GM23338 (cell line): Measurements from ENCODE around the gene TMEM150C. TPM values are rescaled to one million over a fixed set of nuclear protein-coding genes. Genes with fewer than 3 reads are reported as not detected.

Experiments
- ATAC-seq: fragments of 200-7000 bp; cut with Tn5 transposase; 3 replicates; pipeline ENCODE4 v1.9.1; 2020
- DNase-seq: peaks from one replicate; pipeline ENCODE4 v3.0.0-alpha.2; 2015; ENCODE audit warnings: low spot score
- H2AFZ ChIP-seq: fragments of 200-600 bp; sonication (generic); 2 replicates; pipeline ENCODE4 v1.8.0; 2016; ENCODE audit warnings: antibody characterized with exemption, mild to moderate bottlenecking, moderate library complexity
- H3F3A ChIP-seq: fragments of 200-600 bp; sonication (generic); replicated peaks from 2 replicates; pipeline ENCODE4 v1.8.0; 2017; ENCODE audit warnings: antibody characterized with exemption, mixed run types, low read depth
- H3K27ac ChIP-seq: fragments of 200-600 bp; sonication (generic); 2 replicates; pipeline ENCODE4 v1.6.1; 2016; ENCODE audit warnings: low read depth
- H3K27me3 ChIP-seq: fragments of 200-600 bp; sonication (generic); 2 replicates; pipeline ENCODE4 v1.8.0; 2016; ENCODE audit warnings: mild to moderate bottlenecking, mixed run types, moderate library complexity; ENCODE audit not compliant: insufficient read depth
- H3K36me3 ChIP-seq: fragments of 200-600 bp; sonication (generic); 2 replicates; pipeline ENCODE4 v1.8.0; 2016; ENCODE audit warnings: mild to moderate bottlenecking; ENCODE audit not compliant: insufficient read depth
- H3K4me1 ChIP-seq: fragments of 200-600 bp; sonication (generic); 2 replicates; pipeline ENCODE4 v1.8.0; 2016; ENCODE audit warnings: mild to moderate bottlenecking, moderate library complexity; ENCODE audit not compliant: insufficient read depth
- H3K4me2 ChIP-seq: fragments of 200-600 bp; sonication (generic); 2 replicates; pipeline ENCODE4 v1.7.1; 2017; ENCODE audit warnings: mixed run types
- H3K4me3 ChIP-seq: fragments of 200-600 bp; sonication (generic); 2 replicates; pipeline ENCODE4 v1.6.1; 2016; ENCODE audit warnings: mixed run types
- H3K79me2 ChIP-seq: fragments of 200-600 bp; sonication (generic); replicated peaks from 2 replicates; pipeline ENCODE4 v1.8.0; 2017; ENCODE audit warnings: mild to moderate bottlenecking; ENCODE audit not compliant: insufficient read depth
- H3K9me2 ChIP-seq: fragments of 200-600 bp; sonication (generic); 2 replicates; pipeline ENCODE4 v1.8.0; 2017; ENCODE audit not compliant: insufficient read depth
- H4K20me1 ChIP-seq: fragments of 200-600 bp; sonication (generic); replicated peaks from 2 replicates; pipeline ENCODE4 v1.8.0; 2017; ENCODE audit warnings: mild to moderate bottlenecking; ENCODE audit not compliant: insufficient read depth
- H3K27ac Mint-ChIP-seq: 2 replicates; pipeline ENCODE4 v1.8.0; 2020; ENCODE audit warnings: inconsistent platforms, mild to moderate bottlenecking, moderate library complexity, mixed read lengths
- H3K27me3 Mint-ChIP-seq: 3 replicates; pipeline ENCODE4 v1.8.0; 2022; ENCODE audit warnings: low read depth, mild to moderate bottlenecking, moderate library complexity, mixed read lengths, inconsistent platforms; ENCODE audit not compliant: insufficient read depth, poor library complexity
- H3K36me3 Mint-ChIP-seq: 3 replicates; pipeline ENCODE4 v1.8.0; 2021; ENCODE audit warnings: low read depth, mild to moderate bottlenecking, inconsistent platforms, moderate library complexity, mixed read lengths
- H3K4me1 Mint-ChIP-seq: 3 replicates; pipeline ENCODE4 v1.8.0; 2020; ENCODE audit warnings: mild to moderate bottlenecking, inconsistent platforms, mixed read lengths
- H3K4me3 Mint-ChIP-seq: 3 replicates; pipeline ENCODE4 v1.8.0; 2021; ENCODE audit warnings: moderate library complexity, mild to moderate bottlenecking, inconsistent platforms, mixed read lengths
- H3K9me3 Mint-ChIP-seq: 3 replicates; pipeline ENCODE4 v1.8.0; 2020; ENCODE audit warnings: moderate library complexity, mild to moderate bottlenecking, inconsistent platforms, mixed read lengths
- CREB1 ChIP-seq: fragments of 250-450 bp; sonication (Bioruptor Pico); IDR thresholded peaks from 2 replicates; pipeline ENCODE4 v1.5.0; 2020; ENCODE audit warnings: low read depth, mild to moderate bottlenecking, moderate library complexity
- EZH2 ChIP-seq: fragments of 200-600 bp; sonication (generic); IDR thresholded peaks from one replicate; pipeline ENCODE4 v1.8.0; 2017; ENCODE audit warnings: antibody characterized with exemption, mild to moderate bottlenecking, low read depth; ENCODE audit not compliant: unreplicated experiment
- EZH2phosphoT487 ChIP-seq: fragments of 200-600 bp; sonication (generic); IDR thresholded peaks from one replicate; pipeline ENCODE4 v1.8.1; 2018; ENCODE audit warnings: antibody characterized with exemption; ENCODE audit not compliant: unreplicated experiment
- JUNB ChIP-seq: IDR thresholded peaks from one replicate; pipeline ENCODE4 v1.6.1; 2016; ENCODE audit warnings: antibody characterized with exemption; ENCODE audit not compliant: unreplicated experiment
- NANOG ChIP-seq: IDR thresholded peaks from 2 replicates; pipeline ENCODE4 v1.6.1; 2016; ENCODE audit warnings: antibody characterized with exemption, borderline replicate concordance
- POLR2AphosphoS5 ChIP-seq: IDR thresholded peaks from 2 replicates; pipeline ENCODE4 v1.6.1; 2016; ENCODE audit warnings: antibody characterized with exemption, low read depth
- STAT1 ChIP-seq: IDR thresholded peaks from one replicate; pipeline ENCODE4 v1.6.1; 2016; ENCODE audit warnings: antibody characterized with exemption; ENCODE audit not compliant: unreplicated experiment
- ZNF114 ChIP-seq: fragments of 250-450 bp; sonication (Bioruptor Pico); IDR thresholded peaks from 2 replicates; pipeline ENCODE4 v1.5.0; 2020; ENCODE audit warnings: mild to moderate bottlenecking, moderate library complexity
- ZNF331 ChIP-seq: fragments of 250-450 bp; sonication (Bioruptor Pico); IDR thresholded peaks from 2 replicates; pipeline ENCODE4 v1.5.0; 2020; ENCODE audit warnings: low read depth, mild to moderate bottlenecking, moderate library complexity
- polyA plus RNA-seq: library from polyadenylated mRNA; unstranded; fragments of >200 nt; fragmentation: Nextera tagmentation; extraction: Ambion mirVana; gene quantifications from 2 replicates; pipeline ENCODE4 v1.2.1, GENCODE V29; 2016
- total RNA-seq: library from RNA; depleted of rRNA; stranded (reverse); fragments of >200 nt; shearing (Covaris generic); gene quantifications from 2 replicates; pipeline ENCODE4 v1.2.3, GENCODE V29; 2014
- TF ChIP-seq, protein P1 (sequence below): IDR thresholded peaks from 2 replicates; pipeline ENCODE4 v1.6.1; 2016; ENCODE audit warnings: antibody characterized with exemption
- TF ChIP-seq, protein P2 (sequence below): fragments of 250-450 bp; sonication (Bioruptor Pico); IDR thresholded peaks from 2 replicates; pipeline ENCODE4 v1.5.0; 2020; ENCODE audit warnings: mild to moderate bottlenecking, moderate library complexity
- TF ChIP-seq, protein P3 (sequence below), 2 experiments: fragments of 200-600 bp in 1 of 2; sonication (generic) in 1 of 2; conservative IDR thresholded peaks; 2 replicates each; pipeline versions ENCODE4 v1.5.1 to v1.6.1; 2016 to 2017; ENCODE audit warnings: antibody characterized with exemption in 2 of 2, low read depth in 2 of 2, mild to moderate bottlenecking in 2 of 2, moderate library complexity in 1 of 2
- TF ChIP-seq, protein P4 (sequence below): IDR thresholded peaks from one replicate; pipeline ENCODE4 v1.6.1; 2018; ENCODE audit warnings: antibody characterized with exemption; ENCODE audit not compliant: unreplicated experiment

The TMEM150C gene
- total and polyA plus RNA-seq, 2 experiments from 2014 or later, result 1.7 to 4.0 TPM

DNA sequence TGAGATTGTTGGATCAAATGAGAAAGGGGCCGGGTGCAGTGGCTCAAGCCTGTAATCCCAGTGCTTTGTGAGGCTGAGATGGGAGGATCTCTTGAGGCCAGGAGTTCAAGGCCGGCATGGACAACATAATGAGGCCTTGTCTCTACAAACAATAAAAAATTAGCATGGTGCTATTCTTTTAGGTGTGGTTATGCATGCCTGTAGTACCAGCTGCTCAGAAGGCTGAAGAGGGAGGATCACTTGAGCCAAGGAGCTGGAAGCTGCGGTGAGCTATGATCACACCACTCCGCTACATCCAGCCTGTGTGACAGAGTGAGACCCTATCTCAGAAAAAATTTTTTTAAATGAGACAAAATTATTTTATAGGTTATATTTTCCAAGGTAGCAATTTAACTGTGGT, 49.7 kb upstream of the TMEM150C start:
- H3K27ac ChIP-seq, result no peak overlapping the region
- Mint-ChIP-seq H3K4me3 (no peak overlapping the region), H3K27me3 (peaks cover 5% of the 10 kb centered on the region), H3K36me3 (no peaks in the 10 kb centered on the region), H3K27ac (no peak overlapping the region), H3K9me3 (no peaks in the 10 kb centered on the region), H3K4me1 (no peaks in the 10 kb centered on the region)
- no peak for DNase-seq
- no peaks in the 10 kb centered on the region for H3F3A ChIP-seq
- TF ChIP-seq ZNF114 (CRISPR knock-in tag) (no peak), NANOG (no peak), STAT1 (no peak), ZNF331 (CRISPR knock-in tag) (no peak), POLR2AphosphoS5 (no peak), EZH2 (no peak), JUNB (no peak), CREB1 (no peak), EZH2phosphoT487 (no peak)
- TF ChIP-seq, protein P1, sequence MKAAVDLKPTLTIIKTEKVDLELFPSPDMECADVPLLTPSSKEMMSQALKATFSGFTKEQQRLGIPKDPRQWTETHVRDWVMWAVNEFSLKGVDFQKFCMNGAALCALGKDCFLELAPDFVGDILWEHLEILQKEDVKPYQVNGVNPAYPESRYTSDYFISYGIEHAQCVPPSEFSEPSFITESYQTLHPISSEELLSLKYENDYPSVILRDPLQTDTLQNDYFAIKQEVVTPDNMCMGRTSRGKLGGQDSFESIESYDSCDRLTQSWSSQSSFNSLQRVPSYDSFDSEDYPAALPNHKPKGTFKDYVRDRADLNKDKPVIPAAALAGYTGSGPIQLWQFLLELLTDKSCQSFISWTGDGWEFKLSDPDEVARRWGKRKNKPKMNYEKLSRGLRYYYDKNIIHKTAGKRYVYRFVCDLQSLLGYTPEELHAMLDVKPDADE, result no peak
- TF ChIP-seq, protein P2, sequence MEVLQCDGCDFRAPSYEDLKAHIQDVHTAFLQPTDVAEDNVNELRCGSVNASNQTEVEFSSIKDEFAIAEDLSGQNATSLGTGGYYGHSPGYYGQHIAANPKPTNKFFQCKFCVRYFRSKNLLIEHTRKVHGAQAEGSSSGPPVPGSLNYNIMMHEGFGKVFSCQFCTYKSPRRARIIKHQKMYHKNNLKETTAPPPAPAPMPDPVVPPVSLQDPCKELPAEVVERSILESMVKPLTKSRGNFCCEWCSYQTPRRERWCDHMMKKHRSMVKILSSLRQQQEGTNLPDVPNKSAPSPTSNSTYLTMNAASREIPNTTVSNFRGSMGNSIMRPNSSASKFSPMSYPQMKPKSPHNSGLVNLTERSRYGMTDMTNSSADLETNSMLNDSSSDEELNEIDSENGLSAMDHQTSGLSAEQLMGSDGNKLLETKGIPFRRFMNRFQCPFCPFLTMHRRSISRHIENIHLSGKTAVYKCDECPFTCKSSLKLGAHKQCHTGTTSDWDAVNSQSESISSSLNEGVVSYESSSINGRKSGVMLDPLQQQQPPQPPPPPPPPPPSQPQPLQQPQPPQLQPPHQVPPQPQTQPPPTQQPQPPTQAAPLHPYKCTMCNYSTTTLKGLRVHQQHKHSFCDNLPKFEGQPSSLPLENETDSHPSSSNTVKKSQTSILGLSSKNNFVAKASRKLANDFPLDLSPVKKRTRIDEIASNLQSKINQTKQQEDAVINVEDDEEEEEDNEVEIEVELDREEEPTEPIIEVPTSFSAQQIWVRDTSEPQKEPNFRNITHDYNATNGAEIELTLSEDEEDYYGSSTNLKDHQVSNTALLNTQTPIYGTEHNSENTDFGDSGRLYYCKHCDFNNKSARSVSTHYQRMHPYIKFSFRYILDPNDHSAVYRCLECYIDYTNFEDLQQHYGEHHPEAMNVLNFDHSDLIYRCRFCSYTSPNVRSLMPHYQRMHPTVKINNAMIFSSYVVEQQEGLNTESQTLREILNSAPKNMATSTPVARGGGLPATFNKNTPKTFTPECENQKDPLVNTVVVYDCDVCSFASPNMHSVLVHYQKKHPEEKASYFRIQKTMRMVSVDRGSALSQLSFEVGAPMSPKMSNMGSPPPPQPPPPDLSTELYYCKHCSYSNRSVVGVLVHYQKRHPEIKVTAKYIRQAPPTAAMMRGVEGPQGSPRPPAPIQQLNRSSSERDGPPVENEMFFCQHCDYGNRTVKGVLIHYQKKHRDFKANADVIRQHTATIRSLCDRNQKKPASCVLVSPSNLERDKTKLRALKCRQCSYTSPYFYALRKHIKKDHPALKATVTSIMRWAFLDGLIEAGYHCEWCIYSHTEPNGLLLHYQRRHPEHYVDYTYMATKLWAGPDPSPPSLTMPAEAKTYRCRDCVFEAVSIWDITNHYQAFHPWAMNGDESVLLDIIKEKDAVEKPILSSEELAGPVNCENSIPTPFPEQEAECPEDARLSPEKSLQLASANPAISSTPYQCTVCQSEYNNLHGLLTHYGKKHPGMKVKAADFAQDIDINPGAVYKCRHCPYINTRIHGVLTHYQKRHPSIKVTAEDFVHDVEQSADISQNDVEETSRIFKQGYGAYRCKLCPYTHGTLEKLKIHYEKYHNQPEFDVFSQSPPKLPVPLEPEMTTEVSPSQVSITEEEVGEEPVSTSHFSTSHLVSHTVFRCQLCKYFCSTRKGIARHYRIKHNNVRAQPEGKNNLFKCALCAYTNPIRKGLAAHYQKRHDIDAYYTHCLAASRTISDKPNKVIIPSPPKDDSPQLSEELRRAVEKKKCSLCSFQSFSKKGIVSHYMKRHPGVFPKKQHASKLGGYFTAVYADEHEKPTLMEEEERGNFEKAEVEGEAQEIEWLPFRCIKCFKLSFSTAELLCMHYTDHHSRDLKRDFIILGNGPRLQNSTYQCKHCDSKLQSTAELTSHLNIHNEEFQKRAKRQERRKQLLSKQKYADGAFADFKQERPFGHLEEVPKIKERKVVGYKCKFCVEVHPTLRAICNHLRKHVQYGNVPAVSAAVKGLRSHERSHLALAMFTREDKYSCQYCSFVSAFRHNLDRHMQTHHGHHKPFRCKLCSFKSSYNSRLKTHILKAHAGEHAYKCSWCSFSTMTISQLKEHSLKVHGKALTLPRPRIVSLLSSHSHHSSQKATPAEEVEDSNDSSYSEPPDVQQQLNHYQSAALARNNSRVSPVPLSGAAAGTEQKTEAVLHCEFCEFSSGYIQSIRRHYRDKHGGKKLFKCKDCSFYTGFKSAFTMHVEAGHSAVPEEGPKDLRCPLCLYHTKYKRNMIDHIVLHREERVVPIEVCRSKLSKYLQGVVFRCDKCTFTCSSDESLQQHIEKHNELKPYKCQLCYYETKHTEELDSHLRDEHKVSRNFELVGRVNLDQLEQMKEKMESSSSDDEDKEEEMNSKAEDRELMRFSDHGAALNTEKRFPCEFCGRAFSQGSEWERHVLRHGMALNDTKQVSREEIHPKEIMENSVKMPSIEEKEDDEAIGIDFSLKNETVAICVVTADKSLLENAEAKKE (CRISPR knock-in tag), result no peak
- TF ChIP-seq, protein P3, sequence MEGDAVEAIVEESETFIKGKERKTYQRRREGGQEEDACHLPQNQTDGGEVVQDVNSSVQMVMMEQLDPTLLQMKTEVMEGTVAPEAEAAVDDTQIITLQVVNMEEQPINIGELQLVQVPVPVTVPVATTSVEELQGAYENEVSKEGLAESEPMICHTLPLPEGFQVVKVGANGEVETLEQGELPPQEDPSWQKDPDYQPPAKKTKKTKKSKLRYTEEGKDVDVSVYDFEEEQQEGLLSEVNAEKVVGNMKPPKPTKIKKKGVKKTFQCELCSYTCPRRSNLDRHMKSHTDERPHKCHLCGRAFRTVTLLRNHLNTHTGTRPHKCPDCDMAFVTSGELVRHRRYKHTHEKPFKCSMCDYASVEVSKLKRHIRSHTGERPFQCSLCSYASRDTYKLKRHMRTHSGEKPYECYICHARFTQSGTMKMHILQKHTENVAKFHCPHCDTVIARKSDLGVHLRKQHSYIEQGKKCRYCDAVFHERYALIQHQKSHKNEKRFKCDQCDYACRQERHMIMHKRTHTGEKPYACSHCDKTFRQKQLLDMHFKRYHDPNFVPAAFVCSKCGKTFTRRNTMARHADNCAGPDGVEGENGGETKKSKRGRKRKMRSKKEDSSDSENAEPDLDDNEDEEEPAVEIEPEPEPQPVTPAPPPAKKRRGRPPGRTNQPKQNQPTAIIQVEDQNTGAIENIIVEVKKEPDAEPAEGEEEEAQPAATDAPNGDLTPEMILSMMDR (conservative IDR thresholded peaks at IDR 0.05; ENCODE audit: low read depth in 2 of 2), result no peak
- TF ChIP-seq, protein P4, sequence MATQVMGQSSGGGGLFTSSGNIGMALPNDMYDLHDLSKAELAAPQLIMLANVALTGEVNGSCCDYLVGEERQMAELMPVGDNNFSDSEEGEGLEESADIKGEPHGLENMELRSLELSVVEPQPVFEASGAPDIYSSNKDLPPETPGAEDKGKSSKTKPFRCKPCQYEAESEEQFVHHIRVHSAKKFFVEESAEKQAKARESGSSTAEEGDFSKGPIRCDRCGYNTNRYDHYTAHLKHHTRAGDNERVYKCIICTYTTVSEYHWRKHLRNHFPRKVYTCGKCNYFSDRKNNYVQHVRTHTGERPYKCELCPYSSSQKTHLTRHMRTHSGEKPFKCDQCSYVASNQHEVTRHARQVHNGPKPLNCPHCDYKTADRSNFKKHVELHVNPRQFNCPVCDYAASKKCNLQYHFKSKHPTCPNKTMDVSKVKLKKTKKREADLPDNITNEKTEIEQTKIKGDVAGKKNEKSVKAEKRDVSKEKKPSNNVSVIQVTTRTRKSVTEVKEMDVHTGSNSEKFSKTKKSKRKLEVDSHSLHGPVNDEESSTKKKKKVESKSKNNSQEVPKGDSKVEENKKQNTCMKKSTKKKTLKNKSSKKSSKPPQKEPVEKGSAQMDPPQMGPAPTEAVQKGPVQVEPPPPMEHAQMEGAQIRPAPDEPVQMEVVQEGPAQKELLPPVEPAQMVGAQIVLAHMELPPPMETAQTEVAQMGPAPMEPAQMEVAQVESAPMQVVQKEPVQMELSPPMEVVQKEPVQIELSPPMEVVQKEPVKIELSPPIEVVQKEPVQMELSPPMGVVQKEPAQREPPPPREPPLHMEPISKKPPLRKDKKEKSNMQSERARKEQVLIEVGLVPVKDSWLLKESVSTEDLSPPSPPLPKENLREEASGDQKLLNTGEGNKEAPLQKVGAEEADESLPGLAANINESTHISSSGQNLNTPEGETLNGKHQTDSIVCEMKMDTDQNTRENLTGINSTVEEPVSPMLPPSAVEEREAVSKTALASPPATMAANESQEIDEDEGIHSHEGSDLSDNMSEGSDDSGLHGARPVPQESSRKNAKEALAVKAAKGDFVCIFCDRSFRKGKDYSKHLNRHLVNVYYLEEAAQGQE, result no peak
- H3K4me1 ChIP-seq, result no peaks in the 10 kb centered on the region
- no peak overlapping the region for H3K4me3 ChIP-seq
- no peaks in the 10 kb centered on the region for H3K27me3 ChIP-seq
- H3K9me2 ChIP-seq, result no peaks in the 10 kb centered on the region
- no peaks in the 10 kb centered on the region for H3K79me2 ChIP-seq
- H4K20me1 ChIP-seq, result no peaks in the 10 kb centered on the region
- no peaks in the 10 kb centered on the region for H3K36me3 ChIP-seq
- H2AFZ ChIP-seq, result no peak overlapping the region
- no peak for ATAC-seq
- H3K4me2 ChIP-seq, result no peak overlapping the region
